Measurements from ENCODE around the gene SNX21.

Gene SNX21

DNA sequence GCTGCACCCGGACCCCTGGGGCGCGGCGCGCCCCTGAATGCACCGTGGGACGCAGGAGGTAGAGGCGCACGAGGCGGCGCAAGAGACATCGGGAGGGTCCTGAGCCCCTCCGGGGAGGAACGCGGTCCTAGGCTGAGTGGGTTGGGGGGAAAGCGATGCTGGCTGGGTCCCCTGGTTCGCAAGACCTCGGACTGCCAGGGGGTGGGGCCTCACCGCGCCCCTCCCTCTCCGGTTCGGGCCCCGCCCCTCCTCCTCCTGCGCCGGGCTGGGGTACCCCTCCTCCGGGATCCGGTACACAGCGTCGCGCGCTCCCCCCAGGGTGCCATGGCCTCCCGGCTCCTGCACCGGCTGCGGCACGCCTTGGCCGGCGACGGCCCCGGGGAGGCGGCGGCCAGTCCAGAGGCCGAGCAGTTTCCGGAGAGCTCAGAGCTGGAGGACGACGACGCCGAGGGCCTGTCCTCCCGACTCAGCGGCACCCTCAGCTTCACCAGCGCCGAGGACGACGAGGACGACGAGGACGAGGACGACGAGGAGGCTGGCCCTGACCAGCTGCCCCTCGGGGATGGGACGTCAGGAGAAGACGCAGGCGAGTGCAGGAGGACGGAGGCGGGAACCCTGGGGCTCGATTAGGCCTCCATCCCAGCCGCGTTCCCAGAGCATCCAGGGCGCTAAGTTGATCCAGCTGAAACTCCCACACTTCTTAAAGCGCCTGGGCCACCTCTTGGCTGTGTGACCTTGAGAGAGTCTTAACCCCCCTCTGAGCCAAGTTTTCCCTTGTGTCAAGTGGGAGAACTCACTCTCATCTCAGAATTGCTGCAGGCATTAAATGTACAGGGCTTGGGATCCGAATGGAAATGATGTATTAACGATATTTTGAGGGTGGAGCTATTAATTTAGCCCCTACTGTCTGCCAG is 541 bp downstream of the SNX21 start:
- TF ChIP-seq GABPA (IDR thresholded peaks at IDR 0.05; ENCODE audit: low read depth): no peak
- no peak for TF ChIP-seq SPI1 (IDR thresholded peaks at IDR 0.05; ENCODE audit: borderline replicate concordance, low read depth)
- TF ChIP-seq, protein P1, sequence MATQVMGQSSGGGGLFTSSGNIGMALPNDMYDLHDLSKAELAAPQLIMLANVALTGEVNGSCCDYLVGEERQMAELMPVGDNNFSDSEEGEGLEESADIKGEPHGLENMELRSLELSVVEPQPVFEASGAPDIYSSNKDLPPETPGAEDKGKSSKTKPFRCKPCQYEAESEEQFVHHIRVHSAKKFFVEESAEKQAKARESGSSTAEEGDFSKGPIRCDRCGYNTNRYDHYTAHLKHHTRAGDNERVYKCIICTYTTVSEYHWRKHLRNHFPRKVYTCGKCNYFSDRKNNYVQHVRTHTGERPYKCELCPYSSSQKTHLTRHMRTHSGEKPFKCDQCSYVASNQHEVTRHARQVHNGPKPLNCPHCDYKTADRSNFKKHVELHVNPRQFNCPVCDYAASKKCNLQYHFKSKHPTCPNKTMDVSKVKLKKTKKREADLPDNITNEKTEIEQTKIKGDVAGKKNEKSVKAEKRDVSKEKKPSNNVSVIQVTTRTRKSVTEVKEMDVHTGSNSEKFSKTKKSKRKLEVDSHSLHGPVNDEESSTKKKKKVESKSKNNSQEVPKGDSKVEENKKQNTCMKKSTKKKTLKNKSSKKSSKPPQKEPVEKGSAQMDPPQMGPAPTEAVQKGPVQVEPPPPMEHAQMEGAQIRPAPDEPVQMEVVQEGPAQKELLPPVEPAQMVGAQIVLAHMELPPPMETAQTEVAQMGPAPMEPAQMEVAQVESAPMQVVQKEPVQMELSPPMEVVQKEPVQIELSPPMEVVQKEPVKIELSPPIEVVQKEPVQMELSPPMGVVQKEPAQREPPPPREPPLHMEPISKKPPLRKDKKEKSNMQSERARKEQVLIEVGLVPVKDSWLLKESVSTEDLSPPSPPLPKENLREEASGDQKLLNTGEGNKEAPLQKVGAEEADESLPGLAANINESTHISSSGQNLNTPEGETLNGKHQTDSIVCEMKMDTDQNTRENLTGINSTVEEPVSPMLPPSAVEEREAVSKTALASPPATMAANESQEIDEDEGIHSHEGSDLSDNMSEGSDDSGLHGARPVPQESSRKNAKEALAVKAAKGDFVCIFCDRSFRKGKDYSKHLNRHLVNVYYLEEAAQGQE (IDR thresholded peaks at IDR 0.05; ENCODE audit: insufficient replicate concordance, low read depth): no peak
- TF ChIP-seq, protein P2, sequence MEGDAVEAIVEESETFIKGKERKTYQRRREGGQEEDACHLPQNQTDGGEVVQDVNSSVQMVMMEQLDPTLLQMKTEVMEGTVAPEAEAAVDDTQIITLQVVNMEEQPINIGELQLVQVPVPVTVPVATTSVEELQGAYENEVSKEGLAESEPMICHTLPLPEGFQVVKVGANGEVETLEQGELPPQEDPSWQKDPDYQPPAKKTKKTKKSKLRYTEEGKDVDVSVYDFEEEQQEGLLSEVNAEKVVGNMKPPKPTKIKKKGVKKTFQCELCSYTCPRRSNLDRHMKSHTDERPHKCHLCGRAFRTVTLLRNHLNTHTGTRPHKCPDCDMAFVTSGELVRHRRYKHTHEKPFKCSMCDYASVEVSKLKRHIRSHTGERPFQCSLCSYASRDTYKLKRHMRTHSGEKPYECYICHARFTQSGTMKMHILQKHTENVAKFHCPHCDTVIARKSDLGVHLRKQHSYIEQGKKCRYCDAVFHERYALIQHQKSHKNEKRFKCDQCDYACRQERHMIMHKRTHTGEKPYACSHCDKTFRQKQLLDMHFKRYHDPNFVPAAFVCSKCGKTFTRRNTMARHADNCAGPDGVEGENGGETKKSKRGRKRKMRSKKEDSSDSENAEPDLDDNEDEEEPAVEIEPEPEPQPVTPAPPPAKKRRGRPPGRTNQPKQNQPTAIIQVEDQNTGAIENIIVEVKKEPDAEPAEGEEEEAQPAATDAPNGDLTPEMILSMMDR (IDR thresholded peaks at IDR 0.05; ENCODE audit: insufficient read depth, low read length): no peak
- no peak for DNase-seq (ENCODE audit: low read depth in 1 of 2, low spot score in 1 of 2)
- H3K4me3 ChIP-seq (replicated peaks; ENCODE audit: insufficient read depth, low read length): peak overlapping the region; percentile 57
- peak overlapping the region; percentile 51 for H3K27ac ChIP-seq (replicated peaks)
- H3K27me3 ChIP-seq (ENCODE audit: insufficient read depth, poor library complexity, severe bottlenecking): no peaks in the 10 kb centered on the region

DNA sequence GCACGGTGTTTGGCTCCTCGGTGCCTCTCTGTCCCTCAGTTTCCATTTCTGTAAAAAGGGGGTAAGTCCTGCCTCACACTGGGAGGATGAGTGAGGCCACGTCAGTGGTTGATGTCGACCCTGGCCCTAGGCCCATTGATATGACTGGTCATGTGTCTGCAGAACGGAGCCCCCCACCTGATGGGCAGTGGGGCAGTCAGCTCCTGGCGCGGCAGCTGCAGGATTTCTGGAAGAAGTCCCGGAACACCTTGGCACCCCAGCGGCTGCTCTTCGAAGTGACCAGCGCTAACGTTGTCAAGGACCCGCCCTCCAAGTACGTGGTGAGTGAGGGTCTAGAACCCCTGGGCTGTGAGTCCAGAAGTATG is 1.2 kb downstream of the SNX21 start:
- no peaks in the 10 kb centered on the region for H3K27me3 ChIP-seq (ENCODE audit: insufficient read depth, poor library complexity, severe bottlenecking)
- TF ChIP-seq, protein P2 (IDR thresholded peaks at IDR 0.05; ENCODE audit: insufficient read depth, low read length): no peak
- TF ChIP-seq, protein P1 (IDR thresholded peaks at IDR 0.05; ENCODE audit: insufficient replicate concordance, low read depth): no peak
- no peak for TF ChIP-seq SPI1 (IDR thresholded peaks at IDR 0.05; ENCODE audit: borderline replicate concordance, low read depth)
- TF ChIP-seq GABPA (IDR thresholded peaks at IDR 0.05; ENCODE audit: low read depth): no peak
- no peak for TF ChIP-seq POLR2AphosphoS5 (IDR thresholded peaks at IDR 0.05; ENCODE audit: low read depth)
- H3K27ac ChIP-seq (replicated peaks): peak overlapping the region; percentile 6; the same call in 1 of the 2 replicates
- no peak overlapping the region for H3K4me3 ChIP-seq (replicated peaks; ENCODE audit: insufficient read depth, low read length)
- DNase-seq (ENCODE audit: low read depth in 1 of 2, low spot score in 1 of 2): no peak

DNA sequence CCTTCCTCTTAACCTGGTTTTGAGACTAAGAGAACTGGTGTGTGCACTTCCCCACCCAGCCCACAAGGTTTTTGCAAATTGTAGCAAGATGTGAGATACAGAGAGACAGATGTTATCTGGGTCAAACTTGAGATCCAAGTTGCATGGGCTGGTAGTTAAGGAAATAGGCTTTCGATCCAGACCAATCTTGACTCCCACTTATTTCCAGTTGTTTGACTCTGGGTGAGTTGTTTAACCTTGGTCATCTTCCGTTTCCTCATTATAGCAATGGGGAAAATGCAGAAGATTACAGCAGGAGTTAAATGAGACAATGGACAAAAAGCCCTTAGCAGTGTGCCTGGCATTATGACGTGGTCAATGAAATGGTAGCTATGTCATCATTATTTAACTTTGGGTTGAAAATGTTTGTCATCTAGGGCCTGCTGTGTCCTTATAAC is 1.7 kb downstream of the SNX21 start:
- DNase-seq (ENCODE audit: low read depth in 1 of 2, low spot score in 1 of 2): peak in 1 of 2 experiments; percentile 56
- no peak for TF ChIP-seq POLR2AphosphoS5 (IDR thresholded peaks at IDR 0.05; ENCODE audit: low read depth)
- TF ChIP-seq, protein P2 (IDR thresholded peaks at IDR 0.05; ENCODE audit: insufficient read depth, low read length): no peak
- peak; percentile 83 for TF ChIP-seq SPI1 (IDR thresholded peaks at IDR 0.05; ENCODE audit: borderline replicate concordance, low read depth)
- TF ChIP-seq, protein P1 (IDR thresholded peaks at IDR 0.05; ENCODE audit: insufficient replicate concordance, low read depth): no peak
- TF ChIP-seq GABPA (IDR thresholded peaks at IDR 0.05; ENCODE audit: low read depth): no peak
- H3K27me3 ChIP-seq (ENCODE audit: insufficient read depth, poor library complexity, severe bottlenecking): no peaks in the 10 kb centered on the region
- H3K27ac ChIP-seq (replicated peaks): peak overlapping the region; percentile 6; the same call in 1 of the 2 replicates
- no peak overlapping the region for H3K4me3 ChIP-seq (replicated peaks; ENCODE audit: insufficient read depth, low read length)

Data from HL-60 (cell line).